Ammon's horn (tissue), 1 donor: ENCODE results near the gene NPIPA2.
"Not testable (repeated sequence)": the region's sequence is repeated elsewhere in the genome, so short reads cannot be mapped to it uniquely, and the experiment has no call there.

Source experiments
- DNase-seq: peaks from one replicate; pipeline ENCODE4 v3.0.0-alpha.2; 2016; ENCODE audit warnings: low spot score

NPIPA2 gene

GRCh38 chr16:14742273-14743128 is at the start of gene NPIPA2:
TSS of gene NPIPA2 (plus strand) at chr16:14742533. CDS start at chr16:14748066, 5,533 bp downstream.
- not testable (repeated sequence) for DNase-seq

- DNase-seq = not testable (repeated sequence)
Observed at GRCh38 chr16:14694129-14694528, 48.2 kb upstream of the NPIPA2 start, which contains the start of gene PLA2G10. TSS of gene PLA2G10 (minus strand) at chr16:14694308. CDS start at chr16:14694229, 79 bp downstream.

- DNase-seq = not testable (repeated sequence)
Observed at GRCh38 chr16:14701859-14702258, 40.5 kb upstream of the NPIPA2 start.

GRCh38 chr16:14702672-14703071 is 39.7 kb upstream of the NPIPA2 start:
- not testable (repeated sequence) for DNase-seq

- not testable (repeated sequence) for DNase-seq
Observed at GRCh38 chr16:14703156-14704011, 38.9 kb upstream of the NPIPA2 start, which contains the start of gene NPIPA3. TSS of gene NPIPA3 (plus strand) at chr16:14703411. CDS start at chr16:14708944, 5,533 bp downstream.

- not testable (repeated sequence) for DNase-seq
Observed at GRCh38 chr16:14733233-14733632, 9.1 kb upstream of the NPIPA2 start.

- not testable (repeated sequence) for DNase-seq
Observed at GRCh38 chr16:14740832-14741385, 1.4 kb upstream of the NPIPA2 start.

GRCh38 chr16:14741794-14742193 is 539 bp upstream of the NPIPA2 start:
- DNase-seq = not testable (repeated sequence)

GRCh38 chr16:14773654-14774053 is 31.3 kb downstream of the NPIPA2 start:
- DNase-seq = not testable (repeated sequence)

- not testable (repeated sequence) for DNase-seq
Observed at GRCh38 chr16:14775624-14776023, 33.3 kb downstream of the NPIPA2 start.

- not testable (repeated sequence) for DNase-seq
Observed at GRCh38 chr16:14776763-14777162, 34.4 kb downstream of the NPIPA2 start.

GRCh38 chr16:14779368-14779877 is 37.1 kb downstream of the NPIPA2 start:
- DNase-seq = not testable (repeated sequence)

GRCh38 chr16:14786180-14786579 is 43.8 kb downstream of the NPIPA2 start:
- DNase-seq = not testable (repeated sequence)

GRCh38 chr16:14789577-14789976 is 47.2 kb downstream of the NPIPA2 start:
- DNase-seq = not testable (repeated sequence)

- DNase-seq = not testable (repeated sequence)
Observed at GRCh38 chr16:14790320-14790956, 48.1 kb downstream of the NPIPA2 start.

- DNase-seq = not testable (repeated sequence)
Observed at GRCh38 chr16:14792914-14793313, 50.6 kb downstream of the NPIPA2 start.

- DNase-seq = not testable (repeated sequence)
Observed at GRCh38 chr16:14797558-14797957, 55.2 kb downstream of the NPIPA2 start.

GRCh38 chr16:14803577-14803976 is 61.2 kb downstream of the NPIPA2 start:
- not testable (repeated sequence) for DNase-seq

- not testable (repeated sequence) for DNase-seq
Observed at GRCh38 chr16:14807184-14807678, 64.9 kb downstream of the NPIPA2 start.

GRCh38 chr16:14813890-14814289 is 71.6 kb downstream of the NPIPA2 start:
- not testable (repeated sequence) for DNase-seq
